WI38 (cell line): ENCODE results near the gene PPP6R2.

Experiments used
- H3K4me3 ChIP-seq: 2 replicates; pipeline ENCODE4 v1.5.1; 2011; ENCODE audit warnings: low read depth, mild to moderate bottlenecking, control low read depth, low read length
- TF ChIP-seq, protein P1 (sequence below): IDR thresholded peaks from 2 replicates; pipeline ENCODE4 v1.5.1; 2012; ENCODE audit warnings: low read depth, mild to moderate bottlenecking, control low read depth, low read length

Gene PPP6R2

DNA sequence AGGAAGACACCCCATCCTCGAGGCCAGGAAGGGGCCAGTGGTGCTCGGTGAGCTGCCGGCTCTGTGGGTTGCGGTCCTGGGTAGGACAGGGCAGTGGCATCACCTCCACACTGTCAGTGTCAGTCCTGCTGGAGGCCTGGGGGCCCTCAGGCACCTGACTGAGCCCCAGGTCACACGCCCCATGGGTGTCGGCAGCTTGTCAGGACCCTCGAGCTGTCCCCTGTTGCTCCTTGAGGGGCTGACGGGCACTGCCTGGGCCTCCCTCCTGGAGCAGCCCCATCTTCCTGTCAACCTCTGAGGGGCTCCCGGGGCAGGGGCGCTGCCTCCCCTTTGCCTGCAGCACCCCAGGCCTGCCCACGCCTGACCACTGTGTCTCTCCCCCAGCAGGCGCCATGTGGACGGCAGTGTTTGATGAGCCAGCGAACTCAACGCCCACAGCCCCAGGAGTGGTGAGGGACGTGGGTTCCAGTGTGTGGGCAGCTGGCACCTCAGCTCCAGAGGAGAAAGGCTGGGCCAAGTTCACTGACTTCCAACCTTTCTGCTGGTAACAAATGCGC, 96.3 kb downstream of the PPP6R2 start:
- TF ChIP-seq, protein P1, sequence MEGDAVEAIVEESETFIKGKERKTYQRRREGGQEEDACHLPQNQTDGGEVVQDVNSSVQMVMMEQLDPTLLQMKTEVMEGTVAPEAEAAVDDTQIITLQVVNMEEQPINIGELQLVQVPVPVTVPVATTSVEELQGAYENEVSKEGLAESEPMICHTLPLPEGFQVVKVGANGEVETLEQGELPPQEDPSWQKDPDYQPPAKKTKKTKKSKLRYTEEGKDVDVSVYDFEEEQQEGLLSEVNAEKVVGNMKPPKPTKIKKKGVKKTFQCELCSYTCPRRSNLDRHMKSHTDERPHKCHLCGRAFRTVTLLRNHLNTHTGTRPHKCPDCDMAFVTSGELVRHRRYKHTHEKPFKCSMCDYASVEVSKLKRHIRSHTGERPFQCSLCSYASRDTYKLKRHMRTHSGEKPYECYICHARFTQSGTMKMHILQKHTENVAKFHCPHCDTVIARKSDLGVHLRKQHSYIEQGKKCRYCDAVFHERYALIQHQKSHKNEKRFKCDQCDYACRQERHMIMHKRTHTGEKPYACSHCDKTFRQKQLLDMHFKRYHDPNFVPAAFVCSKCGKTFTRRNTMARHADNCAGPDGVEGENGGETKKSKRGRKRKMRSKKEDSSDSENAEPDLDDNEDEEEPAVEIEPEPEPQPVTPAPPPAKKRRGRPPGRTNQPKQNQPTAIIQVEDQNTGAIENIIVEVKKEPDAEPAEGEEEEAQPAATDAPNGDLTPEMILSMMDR = no peak
- no peak overlapping the region for H3K4me3 ChIP-seq

DNA sequence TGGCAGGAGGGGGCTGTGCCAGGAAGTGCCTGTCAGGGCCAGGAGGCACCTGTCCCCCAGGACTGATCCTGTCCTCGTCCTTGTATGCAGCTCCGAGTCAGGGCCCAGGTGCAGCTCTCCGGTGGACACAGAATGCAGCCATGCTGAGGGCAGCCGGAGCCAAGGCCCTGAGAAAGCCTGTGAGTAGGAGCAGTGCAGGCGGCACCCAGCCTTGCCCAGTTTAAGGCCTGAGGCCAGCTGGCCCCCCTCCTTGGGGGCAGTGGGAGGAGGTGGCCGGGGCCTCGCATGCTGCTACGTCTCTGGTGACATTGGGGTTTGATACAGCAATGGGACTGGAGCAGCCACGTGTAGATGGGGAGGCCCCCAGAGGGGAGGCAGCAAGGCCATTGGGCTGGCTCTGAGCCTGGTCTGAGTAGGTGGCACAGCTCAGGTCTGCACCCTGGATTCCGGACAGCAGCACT, 96.8 kb downstream of the PPP6R2 start:
- TF ChIP-seq, protein P1 = no peak
- H3K4me3 ChIP-seq = no peak overlapping the region

DNA sequence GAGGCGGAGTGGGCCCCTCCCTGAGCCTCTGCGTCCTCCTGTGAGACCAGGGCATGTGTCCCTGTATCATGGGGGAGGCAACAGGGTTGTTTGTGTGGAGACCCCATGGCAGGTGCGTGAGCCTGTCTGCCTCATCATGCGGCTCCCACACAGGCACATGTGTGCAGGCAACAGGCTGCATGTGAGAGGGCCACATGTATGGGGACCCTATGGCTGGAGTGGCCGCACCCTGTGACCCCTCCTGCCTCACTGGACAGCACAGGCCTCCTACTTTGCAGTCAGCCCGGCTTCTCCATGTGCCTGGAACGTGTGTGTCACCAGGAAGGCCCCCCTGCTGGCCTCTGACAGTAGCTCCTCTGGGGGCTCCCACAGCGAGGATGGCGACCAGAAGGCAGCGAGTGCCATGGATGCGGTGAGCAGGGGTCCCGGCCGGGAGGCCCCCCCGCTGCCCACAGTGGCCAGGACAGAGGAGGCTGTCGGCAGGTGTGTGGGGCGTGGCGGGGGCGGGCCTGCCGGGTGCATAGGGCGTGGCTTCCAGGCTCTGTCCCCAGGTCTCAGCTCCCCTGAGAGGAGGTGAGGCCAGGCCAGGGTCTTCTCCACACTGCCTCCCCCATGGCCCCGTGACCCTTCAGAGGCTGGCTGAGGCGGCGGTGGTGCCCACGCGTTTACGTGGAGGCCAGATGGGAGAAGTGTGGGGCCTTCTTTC, 97.6 kb downstream of the PPP6R2 start:
- H3K4me3 ChIP-seq = no peak overlapping the region
- TF ChIP-seq, protein P1 = no peak

DNA sequence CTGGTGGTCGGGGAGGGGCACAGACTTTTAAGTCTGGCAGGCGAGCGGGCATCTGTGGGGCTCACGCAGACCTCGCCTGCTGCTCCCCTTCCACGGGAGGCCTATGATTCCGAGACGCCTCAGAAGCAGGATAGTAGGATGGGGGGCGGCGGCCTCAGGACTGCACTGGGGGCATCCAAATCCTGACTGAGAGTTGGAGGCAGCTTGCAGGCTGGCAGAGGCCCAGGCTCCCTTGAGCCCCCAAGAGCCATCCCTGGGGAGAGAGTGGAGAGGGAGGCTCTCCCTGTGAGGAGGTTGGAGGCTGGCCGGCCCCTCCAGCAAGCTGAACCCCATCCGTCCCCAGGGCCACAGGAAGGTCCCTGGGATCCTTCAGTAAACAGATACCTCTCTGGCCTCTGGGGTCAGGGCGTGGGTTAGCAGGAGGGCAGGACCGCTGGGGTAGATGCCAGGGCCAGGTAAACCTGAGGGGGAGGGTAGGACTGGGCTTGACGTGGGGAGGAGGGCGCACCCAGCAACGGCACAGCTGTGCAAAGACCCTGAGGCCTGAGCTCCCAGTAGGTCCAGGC, 98.4 kb downstream of the PPP6R2 start:
- TF ChIP-seq, protein P1 = no peak
- no peak overlapping the region for H3K4me3 ChIP-seq

DNA sequence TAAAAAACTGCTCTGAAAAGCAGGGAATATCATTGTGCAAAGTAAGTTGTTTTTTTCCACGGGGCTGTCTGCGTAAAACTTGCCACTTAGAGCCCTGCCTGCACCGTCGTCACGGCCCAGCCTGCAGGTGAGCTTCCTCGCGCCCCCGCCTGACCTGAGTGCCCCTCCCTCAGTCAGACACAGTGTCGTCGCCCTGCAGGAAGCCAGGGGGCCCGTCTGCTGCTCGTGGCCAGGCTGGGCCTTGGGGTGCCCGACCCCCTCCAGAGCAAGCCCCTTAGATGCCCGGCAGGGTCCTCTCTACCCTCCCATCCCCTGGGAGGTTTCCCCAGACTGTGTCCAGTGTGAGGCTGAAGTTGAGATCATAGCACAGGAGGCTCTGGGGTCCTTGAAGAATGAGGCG, 100.1 kb downstream of the PPP6R2 start:
- no peak overlapping the region for H3K4me3 ChIP-seq
- TF ChIP-seq, protein P1 = no peak

DNA sequence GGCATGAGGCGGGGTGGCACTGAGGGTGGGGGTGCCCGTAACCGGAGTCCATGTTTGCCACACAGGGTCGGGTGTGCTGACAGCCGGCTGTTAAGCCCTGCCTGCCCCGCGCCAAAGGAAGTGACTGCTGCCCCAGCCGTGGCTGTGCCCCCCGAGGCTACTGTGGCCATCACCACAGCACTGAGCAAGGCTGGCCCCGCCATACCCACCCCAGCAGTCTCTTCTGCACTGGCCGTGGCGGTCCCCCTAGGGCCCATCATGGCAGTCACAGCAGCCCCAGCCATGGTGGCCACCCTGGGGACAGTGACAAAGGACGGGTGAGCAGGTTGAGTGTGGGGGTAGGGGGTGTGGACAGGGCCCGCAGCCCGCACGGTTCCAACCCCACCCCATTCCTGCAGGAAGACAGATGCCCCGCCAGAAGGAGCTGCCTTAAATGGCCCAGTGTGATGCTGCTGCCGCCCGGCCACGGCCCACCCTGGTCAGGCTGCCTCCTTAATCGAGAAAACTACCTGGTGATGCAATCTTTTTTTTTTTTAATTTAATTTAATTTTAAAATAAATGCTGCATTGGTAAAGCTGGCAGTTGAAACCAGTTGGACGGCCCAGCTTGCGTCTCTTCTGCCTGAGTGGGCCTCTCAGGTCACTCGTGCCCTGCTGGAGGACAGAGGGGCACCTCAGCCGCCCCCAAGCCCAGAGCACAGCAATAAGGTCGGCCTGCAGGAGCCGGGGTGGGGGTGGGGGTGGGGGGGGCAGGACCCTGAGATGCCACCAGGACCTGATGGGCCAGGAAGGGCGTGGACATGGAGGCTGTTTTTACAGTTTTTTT, 100.9 kb downstream of the PPP6R2 start:
- H3K4me3 ChIP-seq = no peak overlapping the region
- TF ChIP-seq, protein P1 = no peak
